OCI-LY1 (cell line): ENCODE results near the gene ERCC4.

Experiments used
- EZH2 ChIP-seq: fragments of 200-600 bp; sonication (generic), shearing (Covaris generic); IDR thresholded peaks from 2 replicates; pipeline ENCODE4 v1.8.0; 2017; ENCODE audit warnings: borderline replicate concordance, mixed run types, mild to moderate bottlenecking, antibody characterized with exemption, low read length, moderate library complexity, mixed read lengths
- TF ChIP-seq, protein P1 (sequence below): fragments of 200-600 bp; sonication (generic), shearing (Covaris generic); IDR thresholded peaks from 2 replicates; pipeline ENCODE4 v1.5.1; 2017; ENCODE audit warnings: mild to moderate bottlenecking, antibody characterized with exemption, low read length, moderate library complexity, mixed read lengths

GRCh38 chr16:13945744-13946485 lies 26.0 kb downstream of the ERCC4 start:
- TF ChIP-seq, protein P1, sequence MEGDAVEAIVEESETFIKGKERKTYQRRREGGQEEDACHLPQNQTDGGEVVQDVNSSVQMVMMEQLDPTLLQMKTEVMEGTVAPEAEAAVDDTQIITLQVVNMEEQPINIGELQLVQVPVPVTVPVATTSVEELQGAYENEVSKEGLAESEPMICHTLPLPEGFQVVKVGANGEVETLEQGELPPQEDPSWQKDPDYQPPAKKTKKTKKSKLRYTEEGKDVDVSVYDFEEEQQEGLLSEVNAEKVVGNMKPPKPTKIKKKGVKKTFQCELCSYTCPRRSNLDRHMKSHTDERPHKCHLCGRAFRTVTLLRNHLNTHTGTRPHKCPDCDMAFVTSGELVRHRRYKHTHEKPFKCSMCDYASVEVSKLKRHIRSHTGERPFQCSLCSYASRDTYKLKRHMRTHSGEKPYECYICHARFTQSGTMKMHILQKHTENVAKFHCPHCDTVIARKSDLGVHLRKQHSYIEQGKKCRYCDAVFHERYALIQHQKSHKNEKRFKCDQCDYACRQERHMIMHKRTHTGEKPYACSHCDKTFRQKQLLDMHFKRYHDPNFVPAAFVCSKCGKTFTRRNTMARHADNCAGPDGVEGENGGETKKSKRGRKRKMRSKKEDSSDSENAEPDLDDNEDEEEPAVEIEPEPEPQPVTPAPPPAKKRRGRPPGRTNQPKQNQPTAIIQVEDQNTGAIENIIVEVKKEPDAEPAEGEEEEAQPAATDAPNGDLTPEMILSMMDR, result no peak
- no peak for TF ChIP-seq EZH2
